ENCODE data around the gene SLC25A26. TPM values are rescaled to one million over a fixed set of nuclear protein-coding genes. Genes with fewer than 3 reads are reported as not detected.
"Not testable (repeated sequence)": the region's sequence is repeated elsewhere in the genome, so short reads cannot be mapped to it uniquely, and the experiment has no call there.

The SLC25A26 gene
- total RNA-seq, 1 donor from 2014 or later, result 13.1 TPM

DNA sequence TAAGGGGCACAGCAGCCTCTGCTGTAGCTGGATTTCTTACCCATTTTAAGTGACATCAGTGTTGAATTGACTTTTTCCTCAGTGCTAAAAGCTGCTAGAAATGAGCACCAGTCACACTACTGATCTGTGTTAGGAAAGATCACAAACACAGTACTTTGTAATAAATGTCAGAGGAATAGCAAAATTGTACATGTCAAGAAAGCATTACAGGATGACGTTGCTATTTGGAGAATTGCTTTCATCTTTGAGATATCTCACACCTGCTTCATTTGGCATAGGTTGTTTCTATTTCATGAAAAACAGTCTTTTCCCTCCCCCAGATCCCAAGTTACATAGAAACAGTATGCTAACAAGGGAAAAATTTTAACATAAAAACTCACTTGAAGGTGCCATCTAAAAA, 77.8 kb downstream of the SLC25A26 start:
- Mint-ChIP-seq H3K27me3 (ENCODE audit: low read depth) (no peaks in the 10 kb centered on the region), H3K9me3 (ENCODE audit: low read depth) (no peaks in the 10 kb centered on the region), H3K4me1 (ENCODE audit: low read depth) (peaks cover 23% of the 10 kb centered on the region), H3K27ac (ENCODE audit: unreplicated experiment) (no peak overlapping the region), H3K4me3 (ENCODE audit: unreplicated experiment) (no peak overlapping the region), H3K36me3 (ENCODE audit: low read depth) (no peaks in the 10 kb centered on the region)
- no peak for DNase-seq (ENCODE audit: low spot score)
- TF ChIP-seq, protein P1, sequence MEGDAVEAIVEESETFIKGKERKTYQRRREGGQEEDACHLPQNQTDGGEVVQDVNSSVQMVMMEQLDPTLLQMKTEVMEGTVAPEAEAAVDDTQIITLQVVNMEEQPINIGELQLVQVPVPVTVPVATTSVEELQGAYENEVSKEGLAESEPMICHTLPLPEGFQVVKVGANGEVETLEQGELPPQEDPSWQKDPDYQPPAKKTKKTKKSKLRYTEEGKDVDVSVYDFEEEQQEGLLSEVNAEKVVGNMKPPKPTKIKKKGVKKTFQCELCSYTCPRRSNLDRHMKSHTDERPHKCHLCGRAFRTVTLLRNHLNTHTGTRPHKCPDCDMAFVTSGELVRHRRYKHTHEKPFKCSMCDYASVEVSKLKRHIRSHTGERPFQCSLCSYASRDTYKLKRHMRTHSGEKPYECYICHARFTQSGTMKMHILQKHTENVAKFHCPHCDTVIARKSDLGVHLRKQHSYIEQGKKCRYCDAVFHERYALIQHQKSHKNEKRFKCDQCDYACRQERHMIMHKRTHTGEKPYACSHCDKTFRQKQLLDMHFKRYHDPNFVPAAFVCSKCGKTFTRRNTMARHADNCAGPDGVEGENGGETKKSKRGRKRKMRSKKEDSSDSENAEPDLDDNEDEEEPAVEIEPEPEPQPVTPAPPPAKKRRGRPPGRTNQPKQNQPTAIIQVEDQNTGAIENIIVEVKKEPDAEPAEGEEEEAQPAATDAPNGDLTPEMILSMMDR (IDR thresholded peaks at IDR 0.05), result no peak

DNA sequence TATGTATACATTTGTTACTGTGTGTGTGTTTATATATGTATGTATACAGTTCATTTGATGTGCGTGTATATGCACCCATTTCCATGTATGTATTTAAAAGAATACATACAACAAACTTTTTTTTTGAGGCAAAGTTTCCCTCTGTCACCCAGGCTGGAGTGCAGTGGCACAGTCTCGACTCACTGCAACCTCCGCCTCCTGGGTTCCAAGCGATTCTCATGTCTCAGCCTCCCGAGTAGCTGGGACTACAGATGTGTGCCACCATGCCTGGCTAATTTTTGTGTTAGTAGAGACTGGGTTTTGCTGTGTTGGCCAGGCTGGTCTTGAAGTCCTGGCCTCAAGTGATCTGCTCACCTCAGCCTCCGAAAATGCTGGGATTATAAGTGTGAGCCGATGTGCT, 78.3 kb downstream of the SLC25A26 start:
- H3K27ac Mint-ChIP-seq (ENCODE audit: unreplicated experiment), result peak overlapping the region; percentile 27
- DNase-seq (ENCODE audit: low spot score); H3K4me3 Mint-ChIP-seq (ENCODE audit: unreplicated experiment); H3K27me3 Mint-ChIP-seq (ENCODE audit: low read depth); H3K36me3 Mint-ChIP-seq (ENCODE audit: low read depth); H3K9me3 Mint-ChIP-seq (ENCODE audit: low read depth): not testable (repeated sequence)
- peaks cover 23% of the 10 kb centered on the region for H3K4me1 Mint-ChIP-seq (ENCODE audit: low read depth)

DNA sequence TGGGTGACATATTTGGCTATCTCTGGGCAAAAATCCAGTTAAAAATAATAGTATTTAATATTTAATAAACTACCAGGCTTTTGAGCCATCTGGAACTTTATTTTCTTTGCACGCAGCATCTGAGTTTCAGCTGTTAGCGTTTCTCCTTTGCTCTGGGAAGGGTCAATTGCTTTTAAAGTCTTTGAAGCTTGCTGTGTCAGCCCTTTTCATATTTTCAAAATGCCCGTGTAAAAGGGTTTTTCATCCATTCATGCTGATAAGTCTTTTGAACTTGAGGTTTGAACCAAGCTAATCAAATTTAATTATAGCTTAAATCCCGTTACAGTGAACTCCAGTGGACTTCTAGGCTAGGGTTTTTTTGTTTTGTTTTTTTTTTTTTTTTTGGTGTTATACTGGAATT, 79.1 kb downstream of the SLC25A26 start:
- no peaks in the 10 kb centered on the region for H3K9me3 Mint-ChIP-seq (ENCODE audit: low read depth)
- no peaks in the 10 kb centered on the region for H3K36me3 Mint-ChIP-seq (ENCODE audit: low read depth)
- TF ChIP-seq, protein P1 (IDR thresholded peaks at IDR 0.05), result no peak
- H3K27ac Mint-ChIP-seq (ENCODE audit: unreplicated experiment), result no peak overlapping the region
- no peak overlapping the region for H3K4me3 Mint-ChIP-seq (ENCODE audit: unreplicated experiment)
- H3K4me1 Mint-ChIP-seq (ENCODE audit: low read depth), result peaks cover 23% of the 10 kb centered on the region
- DNase-seq (ENCODE audit: low spot score), result no peak
- H3K27me3 Mint-ChIP-seq (ENCODE audit: low read depth), result no peaks in the 10 kb centered on the region

DNA sequence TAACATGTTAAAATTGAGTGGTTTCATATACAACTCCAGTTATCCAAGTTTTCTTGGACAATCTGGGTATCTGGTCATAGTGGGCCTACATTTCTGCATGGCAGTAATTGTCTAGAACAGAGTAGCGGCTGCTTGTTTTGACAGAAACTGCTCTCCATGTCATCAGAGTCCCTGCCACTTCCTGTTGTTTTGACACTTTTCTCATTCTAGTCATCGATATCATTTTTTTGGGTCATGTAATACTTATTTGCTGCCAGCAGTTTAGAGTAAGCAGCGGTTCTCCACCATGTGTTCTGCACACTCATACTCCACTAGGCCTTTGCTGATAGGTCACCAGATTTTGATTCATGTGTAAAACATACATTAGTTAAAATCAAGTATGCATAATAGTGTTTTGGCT, 81.5 kb downstream of the SLC25A26 start:
- H3K36me3 Mint-ChIP-seq (ENCODE audit: low read depth), result no peaks in the 10 kb centered on the region
- H3K27ac Mint-ChIP-seq (ENCODE audit: unreplicated experiment), result no peak overlapping the region
- TF ChIP-seq, protein P1 (IDR thresholded peaks at IDR 0.05), result no peak
- H3K4me3 Mint-ChIP-seq (ENCODE audit: unreplicated experiment), result no peak overlapping the region
- DNase-seq (ENCODE audit: low spot score), result no peak
- H3K27me3 Mint-ChIP-seq (ENCODE audit: low read depth), result no peaks in the 10 kb centered on the region
- H3K9me3 Mint-ChIP-seq (ENCODE audit: low read depth), result no peaks in the 10 kb centered on the region
- H3K4me1 Mint-ChIP-seq (ENCODE audit: low read depth), result peaks cover 20% of the 10 kb centered on the region

DNA sequence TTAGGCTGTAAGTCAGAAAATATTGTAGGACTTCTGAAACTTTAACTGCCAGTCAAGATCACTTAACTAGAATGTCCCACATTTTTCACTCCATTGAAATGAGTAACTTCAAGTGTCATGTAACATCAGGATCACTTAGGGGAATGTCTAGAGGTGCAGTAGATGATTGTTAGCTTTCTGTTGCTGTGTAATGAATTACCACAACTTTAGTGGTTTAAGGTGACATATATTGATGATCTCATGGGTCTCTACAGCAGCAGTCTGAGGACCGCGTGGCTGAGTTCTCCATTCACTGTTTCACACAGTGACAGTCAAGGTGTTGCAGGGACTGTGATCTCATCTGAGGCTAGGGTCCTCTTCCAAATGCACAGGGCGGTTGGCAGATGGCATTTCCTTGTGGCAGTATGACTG, 82.7 kb downstream of the SLC25A26 start:
- DNase-seq (ENCODE audit: low spot score), result no peak
- H3K27ac Mint-ChIP-seq (ENCODE audit: unreplicated experiment), result no peak overlapping the region
- H3K36me3 Mint-ChIP-seq (ENCODE audit: low read depth), result no peaks in the 10 kb centered on the region
- TF ChIP-seq, protein P1 (IDR thresholded peaks at IDR 0.05), result no peak
- no peaks in the 10 kb centered on the region for H3K9me3 Mint-ChIP-seq (ENCODE audit: low read depth)
- peaks cover 8% of the 10 kb centered on the region for H3K4me1 Mint-ChIP-seq (ENCODE audit: low read depth)
- no peaks in the 10 kb centered on the region for H3K27me3 Mint-ChIP-seq (ENCODE audit: low read depth)
- no peak overlapping the region for H3K4me3 Mint-ChIP-seq (ENCODE audit: unreplicated experiment)

DNA sequence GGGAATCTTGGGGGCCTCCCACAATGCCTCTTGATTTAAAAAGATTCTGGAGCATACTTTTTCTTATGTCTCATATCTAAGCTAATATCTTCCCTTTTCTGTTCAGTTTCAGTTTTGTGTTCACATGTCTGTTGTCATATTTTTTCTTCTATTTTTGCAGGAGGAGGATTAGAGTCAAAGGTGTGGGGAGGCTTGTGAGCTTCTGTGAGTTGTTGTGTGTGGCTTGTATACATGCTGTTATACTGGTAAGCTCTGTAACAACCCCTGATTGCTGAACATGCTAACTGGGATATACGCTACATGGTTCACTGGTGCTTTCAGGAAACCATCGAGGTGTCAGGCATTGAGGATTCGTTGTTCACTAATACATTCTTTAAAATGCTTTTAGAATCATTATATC, 83.5 kb downstream of the SLC25A26 start:
- no peak for DNase-seq (ENCODE audit: low spot score)
- H3K4me3 Mint-ChIP-seq (ENCODE audit: unreplicated experiment), result no peak overlapping the region
- TF ChIP-seq, protein P1 (IDR thresholded peaks at IDR 0.05), result no peak
- no peak overlapping the region for H3K27ac Mint-ChIP-seq (ENCODE audit: unreplicated experiment)
- H3K4me1 Mint-ChIP-seq (ENCODE audit: low read depth), result peaks cover 4% of the 10 kb centered on the region
- H3K27me3 Mint-ChIP-seq (ENCODE audit: low read depth), result no peaks in the 10 kb centered on the region
- H3K9me3 Mint-ChIP-seq (ENCODE audit: low read depth), result no peaks in the 10 kb centered on the region
- H3K36me3 Mint-ChIP-seq (ENCODE audit: low read depth), result no peaks in the 10 kb centered on the region

DNA sequence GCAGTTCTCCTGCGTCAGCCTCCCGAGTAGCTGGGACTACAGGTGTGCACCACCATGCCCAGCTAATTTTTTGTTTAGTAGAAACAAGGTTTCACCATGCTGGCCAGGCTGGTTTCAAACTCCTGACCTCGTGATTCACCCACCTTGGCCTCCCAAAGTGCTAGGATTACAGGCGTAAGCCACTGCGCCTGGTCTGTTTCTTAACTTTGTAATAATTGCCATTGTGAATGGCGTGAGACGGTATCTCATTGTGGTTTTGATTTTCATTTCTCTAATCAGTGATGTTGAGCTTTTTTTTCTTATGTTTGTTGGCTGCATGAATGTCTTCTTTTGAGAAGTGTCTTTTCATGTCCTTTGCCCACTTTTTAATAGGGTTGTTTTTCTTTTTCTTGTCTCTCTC, 85.3 kb downstream of the SLC25A26 start:
- DNase-seq (ENCODE audit: low spot score); H3K27ac Mint-ChIP-seq (ENCODE audit: unreplicated experiment); H3K9me3 Mint-ChIP-seq (ENCODE audit: low read depth); H3K27me3 Mint-ChIP-seq (ENCODE audit: low read depth); H3K36me3 Mint-ChIP-seq (ENCODE audit: low read depth); H3K4me1 Mint-ChIP-seq (ENCODE audit: low read depth); H3K4me3 Mint-ChIP-seq (ENCODE audit: unreplicated experiment): not testable (repeated sequence)

DNA sequence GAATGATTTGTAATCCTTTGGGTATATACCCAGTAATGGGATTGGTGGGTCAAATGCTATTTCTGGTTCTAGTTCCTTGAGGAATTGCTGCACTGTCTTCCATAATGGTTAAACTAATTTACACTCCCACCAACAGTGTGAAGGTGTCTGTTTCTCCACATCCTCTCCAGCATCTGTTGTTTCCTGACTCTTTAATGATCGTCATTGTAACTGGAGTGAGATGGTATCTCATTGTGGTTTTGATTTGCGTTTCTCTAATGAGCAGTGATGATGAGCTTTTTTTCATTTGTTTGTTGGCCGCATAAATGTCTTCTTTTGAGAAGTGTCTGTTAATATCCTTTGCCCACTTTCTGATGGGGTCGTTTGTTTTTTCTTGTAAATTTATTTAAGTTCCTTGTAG, 86.2 kb downstream of the SLC25A26 start:
- H3K4me3 Mint-ChIP-seq (ENCODE audit: unreplicated experiment); H3K27me3 Mint-ChIP-seq (ENCODE audit: low read depth); H3K9me3 Mint-ChIP-seq (ENCODE audit: low read depth); DNase-seq (ENCODE audit: low spot score); H3K36me3 Mint-ChIP-seq (ENCODE audit: low read depth); H3K4me1 Mint-ChIP-seq (ENCODE audit: low read depth); H3K27ac Mint-ChIP-seq (ENCODE audit: unreplicated experiment): not testable (repeated sequence)
